Adrenal gland (tissue), 12 donors: ENCODE results near the gene LY6G6C. TPM values are rescaled to one million over a fixed set of nuclear protein-coding genes. Genes with fewer than 3 reads are reported as not detected.

Source experiments
- DNase-seq, 7 donors: peaks; one replicate each; pipeline ENCODE4 v3.0.0-alpha.2; 2019 to 2020
- H3K27ac ChIP-seq, 5 donors: fragments of 200-600 bp; sonication (generic) in 4 of 5; 1 replicate in 3 of 5; 2 replicates in 2 of 5; pipeline versions ENCODE4 v1.5.1 to v1.8.0; 2016 to 2020; ENCODE audit warnings: mild to moderate bottlenecking in 1 of 5
- H3K27me3 ChIP-seq: fragments of 200-600 bp; 2 replicates; pipeline ENCODE4 v1.8.0; 2021
- H3K36me3 ChIP-seq, 2 donors: fragments of 200-600 bp; replicated peaks in 1 of 2; 1 replicate in 1 of 2; 2 replicates in 1 of 2; pipeline versions ENCODE4 v1.5.1 to v1.8.0; 2018 to 2022
- H3K4me1 ChIP-seq, 2 donors: fragments of 200-600 bp; replicated peaks in 1 of 2; 1 replicate in 1 of 2; 2 replicates in 1 of 2; pipeline versions ENCODE4 v1.5.1 to v1.8.0; 2018 to 2021
- H3K4me3 ChIP-seq, 4 donors: fragments of 200-600 bp; sonication (generic) in 3 of 4; one replicate each; pipeline ENCODE4 v1.5.1; 2016 to 2018
- H3K9me3 ChIP-seq, 3 donors: fragments of 200-600 bp; sonication (generic) in 1 of 3; replicated peaks in 1 of 3; 1 replicate in 2 of 3; 2 replicates in 1 of 3; pipeline versions ENCODE4 v1.5.1 to v1.8.0; 2016 to 2021
- CTCF ChIP-seq, 6 experiments: fragments of 450-650 bp in 4 of 6; fragments of 200-600 bp in 2 of 6; sonication (generic) in 1 of 6; IDR thresholded peaks; 1 replicate in 5 of 6; 2 replicates in 1 of 6; pipeline versions ENCODE4 v1.5.1 to v1.8.0; 2016 to 2021; ENCODE audit warnings: antibody characterized with exemption in 6 of 6, mild to moderate bottlenecking in 2 of 6, moderate library complexity in 1 of 6
- POLR2A ChIP-seq, 2 donors: fragments of 450-650 bp; IDR thresholded peaks; one replicate each; pipeline ENCODE4 v1.6.1; 2017; ENCODE audit warnings: antibody characterized with exemption in 2 of 2, mild to moderate bottlenecking in 2 of 2, moderate library complexity in 1 of 2
- WGBS, 4 donors: extraction: QIAGEN DNeasy Blood & Tissue Kit in 2 of 4; methylation state at CpG; one replicate each; pipeline versions ENCODE4 v1.1.5 to v1.1.7; 2013 to 2017; 5-methylcytosine and 5-hydroxymethylcytosine counted together
- intact Hi-C, 2 donors: fragments of 100-400 bp; cut with DNase I; formaldehyde crosslinking; loops; one replicate each; pipeline versions ENCODE4 v1.14.1 to v1.15.0; 2022 to 2023
- polyA plus RNA-seq, 3 donors: library from polyadenylated mRNA; stranded (reverse); fragments of 200-250 nt in 2 of 3; fragments of 350-450 nt in 1 of 3; fragmentation: Illumina TruSeq in 1 of 3; extraction: RNeasy Lipid Tissue Mini Kit (QIAGEN cat#74804) in 1 of 3; gene quantifications; one replicate each; pipeline ENCODE4 v1.2.3, GENCODE V29; 2013 to 2014
- total RNA-seq, 9 donors: library from RNA; depleted of rRNA in 4 of 9; stranded (reverse); fragments of >200 nt in 4 of 9; fragments of 120-200 nt in 1 of 9; fragmentation: NEBNext Ultra II Directional in 1 of 9; extraction: Animal tissue kit (Norgen Biotek cat#: 25700) in 1 of 9; gene quantifications; one replicate each; pipeline versions ENCODE4 v1.1.0 to v1.2.4, GENCODE V29; 2013 to 2023
- donor health status: healthy with polysubstance abuse.
- donor health status: Bipolar disorder and iron deficiency.
- donor health status: DM: yes; HTN: yes; CAD: no.
- donor health status: DM: no; HTN: no; CAD: no.
- donor health status: DM: no; HTN: no; CAD: no.
- donor health status: DM: yes; HTN: yes; CAD: no.

Gene LY6G6C
- total and polyA plus RNA-seq, 12 donors: not detected

- Histone ChIP-seq H3K4me3 (peak within 1 kb of the TSS; percentile 38 to 92 (median 50)), H3K4me1 (peaks cover 18 to 73% of the 10 kb centered on the region in 2 donors), H3K36me3 (peaks cover 0 to 28% of the 10 kb centered on the region in 2 donors), H3K9me3 (no peaks in the 10 kb centered on the region), H3K27ac (peak within 1 kb of the TSS; percentile 70 to 98 (median 81)), H3K27me3 (no peaks in the 10 kb centered on the region)
- intact Hi-C loops: loop anchor here in 1 of 2 donors (10.0 kb wide), 1 partner anchor 1679 kb away; the partner anchor contains the start of genes CUTA and PHF1
- peak; percentile 76 to 82 for TF ChIP-seq POLR2A (IDR thresholded peaks at IDR 0.05)
- TF ChIP-seq CTCF (IDR thresholded peaks at IDR 0.05): no peak
- WGBS, 4 donors: 0 to 1% (median 1%) methylated on average over 16 to 24 of the region's 24 CpGs
- DNase-seq: peak; percentile 84 to 92 (median 85)
Measured at GRCh38 chr6:31736021-31736767, 14.6 kb upstream of the LY6G6C start, which contains the start of gene CLIC1. Gene CLIC1, minus strand, starts transcription at chr6:31736530. Its CDS starts 230 bp downstream, at chr6:31736300.

GRCh38 chr6:31734821-31735406, 13.4 kb upstream of the LY6G6C start:
- Histone ChIP-seq H3K9me3 (no peaks in the 10 kb centered on the region), H3K4me3 (peak overlapping the region in 3 of 4 donors; percentile 38 to 92 (median 38)), H3K36me3 (peaks cover 0 to 37% of the 10 kb centered on the region in 2 donors), H3K27me3 (no peaks in the 10 kb centered on the region), H3K27ac (peak overlapping the region; percentile 70 to 98 (median 79)), H3K4me1 (peaks cover 13 to 73% of the 10 kb centered on the region in 2 donors)
- peak in 1 of 2 donors; percentile 20 for TF ChIP-seq POLR2A (IDR thresholded peaks at IDR 0.05)
- TF ChIP-seq CTCF (IDR thresholded peaks at IDR 0.05): no peak
- peak in 6 of 7 donors; percentile 45 to 74 (median 62) for DNase-seq
- 0 to 1% (median 1%) methylated on average over 18 of the region's 18 CpGs for WGBS, 4 donors
- intact Hi-C loops: loop anchor here in 1 of 2 donors (10.0 kb wide), 1 partner anchor 1680 kb away; the partner anchor contains the start of genes CUTA and PHF1

GRCh38 chr6:31734247-31734820, 12.8 kb upstream of the LY6G6C start:
- Histone ChIP-seq H3K27ac (peak overlapping the region in 4 of 5 donors; percentile 77 to 98 (median 80)), H3K4me3 (peak overlapping the region in 2 of 4 donors; percentile 38 to 92), H3K36me3 (peaks cover 0 to 37% of the 10 kb centered on the region in 2 donors), H3K4me1 (peaks cover 11 to 70% of the 10 kb centered on the region in 2 donors), H3K27me3 (no peaks in the 10 kb centered on the region), H3K9me3 (no peaks in the 10 kb centered on the region)
- WGBS, 4 donors: 4 to 29% (median 9%) methylated on average over 2 of the region's 2 CpGs
- intact Hi-C loops: loop anchor here in 1 of 2 donors (10.0 kb wide), 1 partner anchor 1680 kb away; the partner anchor contains the start of genes CUTA and PHF1
- DNase-seq: no peak
- TF ChIP-seq POLR2A (IDR thresholded peaks at IDR 0.05) (no peak), CTCF (IDR thresholded peaks at IDR 0.05) (no peak)

- DNase-seq: no peak
- H3K9me3 ChIP-seq: no peaks in the 10 kb centered on the region
- 74 to 89% (median 85%) methylated on average over 4 of the region's 4 CpGs for WGBS, 4 donors
- peak overlapping the region in 2 of 5 donors; percentile 77 to 98 for H3K27ac ChIP-seq
- peaks cover 12 to 72% of the 10 kb centered on the region in 2 donors for H3K4me1 ChIP-seq
- H3K4me3 ChIP-seq: no peak overlapping the region
- no peaks in the 10 kb centered on the region for H3K27me3 ChIP-seq
- intact Hi-C loops: loop anchor here in 1 of 2 donors (10.0 kb wide), 1 partner anchor 1681 kb away; the partner anchor contains the start of genes CUTA and PHF1
- H3K36me3 ChIP-seq: peaks cover 0 to 37% of the 10 kb centered on the region in 2 donors
- TF ChIP-seq POLR2A (IDR thresholded peaks at IDR 0.05) (no peak), CTCF (IDR thresholded peaks at IDR 0.05) (no peak)
Measured at GRCh38 chr6:31733734-31734133, 12.2 kb upstream of the LY6G6C start.
